ENCODE measurements around the gene MATN3. TPM values are rescaled to one million over a fixed set of nuclear protein-coding genes. Genes with fewer than 3 reads are reported as not detected.
A peak's percentile ranks its signal among the peaks of the same experiment; 100 is the strongest.

MATN3 gene
- total RNA-seq, 1 donor from 2014 or later: 8.9 TPM

DNA sequence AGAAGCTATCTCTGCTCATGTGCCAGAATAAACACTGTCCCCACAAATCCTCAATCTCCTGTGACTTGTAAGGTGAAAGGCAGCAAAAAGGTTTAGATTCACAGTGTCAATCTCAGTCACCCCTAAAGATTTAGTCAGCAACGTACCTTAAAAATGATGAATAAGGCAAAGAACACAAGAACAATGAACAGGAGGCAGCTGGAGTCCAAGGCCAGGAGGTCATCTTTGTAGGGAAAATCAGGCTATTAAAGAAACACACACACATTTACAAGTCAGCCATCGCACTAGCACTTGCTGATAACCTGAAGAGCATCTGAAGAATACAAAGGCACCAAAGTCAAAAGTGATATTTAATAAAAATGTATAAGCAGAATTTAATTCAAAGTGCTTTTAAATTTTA lies 22.4 kb upstream of the MATN3 start:
- no peak for DNase-seq (ENCODE audit: low spot score)
- H3K9me3 Mint-ChIP-seq (ENCODE audit: unreplicated experiment): no peaks in the 10 kb centered on the region
- TF ChIP-seq, protein P1, sequence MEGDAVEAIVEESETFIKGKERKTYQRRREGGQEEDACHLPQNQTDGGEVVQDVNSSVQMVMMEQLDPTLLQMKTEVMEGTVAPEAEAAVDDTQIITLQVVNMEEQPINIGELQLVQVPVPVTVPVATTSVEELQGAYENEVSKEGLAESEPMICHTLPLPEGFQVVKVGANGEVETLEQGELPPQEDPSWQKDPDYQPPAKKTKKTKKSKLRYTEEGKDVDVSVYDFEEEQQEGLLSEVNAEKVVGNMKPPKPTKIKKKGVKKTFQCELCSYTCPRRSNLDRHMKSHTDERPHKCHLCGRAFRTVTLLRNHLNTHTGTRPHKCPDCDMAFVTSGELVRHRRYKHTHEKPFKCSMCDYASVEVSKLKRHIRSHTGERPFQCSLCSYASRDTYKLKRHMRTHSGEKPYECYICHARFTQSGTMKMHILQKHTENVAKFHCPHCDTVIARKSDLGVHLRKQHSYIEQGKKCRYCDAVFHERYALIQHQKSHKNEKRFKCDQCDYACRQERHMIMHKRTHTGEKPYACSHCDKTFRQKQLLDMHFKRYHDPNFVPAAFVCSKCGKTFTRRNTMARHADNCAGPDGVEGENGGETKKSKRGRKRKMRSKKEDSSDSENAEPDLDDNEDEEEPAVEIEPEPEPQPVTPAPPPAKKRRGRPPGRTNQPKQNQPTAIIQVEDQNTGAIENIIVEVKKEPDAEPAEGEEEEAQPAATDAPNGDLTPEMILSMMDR (IDR thresholded peaks at IDR 0.05; ENCODE audit: unreplicated experiment): no peak
- H3K27me3 Mint-ChIP-seq (ENCODE audit: unreplicated experiment): no peaks in the 10 kb centered on the region
- no peak overlapping the region for H3K4me3 Mint-ChIP-seq (ENCODE audit: unreplicated experiment)
- H3K4me1 Mint-ChIP-seq (ENCODE audit: unreplicated experiment): peaks cover 17% of the 10 kb centered on the region
- peaks cover 62% of the 10 kb centered on the region for H3K36me3 Mint-ChIP-seq (ENCODE audit: low read depth, unreplicated experiment)
- peak overlapping the region; percentile 68 for H3K27ac Mint-ChIP-seq (ENCODE audit: unreplicated experiment)

DNA sequence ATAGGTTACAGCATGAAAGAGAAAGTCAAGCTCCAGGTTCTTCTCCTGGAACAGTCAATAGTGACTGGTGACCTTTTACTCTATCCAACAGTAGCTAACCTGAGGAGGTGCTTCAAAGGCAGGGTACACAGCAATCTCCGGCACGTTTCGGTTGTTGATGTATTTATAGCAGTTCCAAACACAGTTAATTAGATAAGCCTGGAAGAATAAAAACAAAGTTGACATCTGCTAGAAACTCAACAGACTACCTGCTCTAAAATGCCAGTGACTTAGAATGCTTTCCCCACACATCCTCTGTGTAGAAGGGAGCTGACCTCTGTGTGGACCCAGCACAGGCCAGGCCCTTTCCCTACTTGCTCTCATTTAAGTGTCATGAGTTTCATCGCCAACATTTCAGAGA lies 21.8 kb upstream of the MATN3 start:
- Mint-ChIP-seq H3K27ac (ENCODE audit: unreplicated experiment) (no peak overlapping the region), H3K4me1 (ENCODE audit: unreplicated experiment) (peaks cover 17% of the 10 kb centered on the region), H3K36me3 (ENCODE audit: low read depth, unreplicated experiment) (peaks cover 68% of the 10 kb centered on the region), H3K27me3 (ENCODE audit: unreplicated experiment) (no peaks in the 10 kb centered on the region), H3K9me3 (ENCODE audit: unreplicated experiment) (no peaks in the 10 kb centered on the region), H3K4me3 (ENCODE audit: unreplicated experiment) (no peak overlapping the region)
- TF ChIP-seq, protein P1 (IDR thresholded peaks at IDR 0.05; ENCODE audit: unreplicated experiment): no peak
- no peak for DNase-seq (ENCODE audit: low spot score)

DNA sequence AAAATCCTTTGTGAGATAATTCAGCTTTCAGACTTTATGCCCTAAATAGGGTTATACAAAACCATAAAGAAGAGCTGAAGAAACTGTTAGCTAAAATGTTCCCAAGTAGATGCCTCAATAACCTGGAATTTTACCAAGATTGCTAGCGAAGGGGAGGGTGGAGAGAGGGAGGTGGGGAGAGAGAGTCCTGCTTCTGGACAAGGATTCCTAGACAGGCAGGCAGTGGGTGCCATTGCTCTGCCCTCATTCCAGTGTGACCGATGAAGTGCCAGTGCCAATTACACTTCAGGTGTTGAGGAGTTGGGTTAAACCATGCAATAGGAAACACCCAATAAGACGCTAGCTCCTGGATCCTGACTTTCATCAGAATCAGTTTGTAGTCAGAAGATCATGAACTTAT lies 20.9 kb upstream of the MATN3 start:
- DNase-seq (ENCODE audit: low spot score): no peak
- TF ChIP-seq, protein P1 (IDR thresholded peaks at IDR 0.05; ENCODE audit: unreplicated experiment): no peak
- Mint-ChIP-seq H3K27me3 (ENCODE audit: unreplicated experiment) (no peaks in the 10 kb centered on the region), H3K9me3 (ENCODE audit: unreplicated experiment) (no peaks in the 10 kb centered on the region), H3K4me1 (ENCODE audit: unreplicated experiment) (peaks cover 17% of the 10 kb centered on the region), H3K27ac (ENCODE audit: unreplicated experiment) (no peak overlapping the region), H3K36me3 (ENCODE audit: low read depth, unreplicated experiment) (peaks cover 77% of the 10 kb centered on the region), H3K4me3 (ENCODE audit: unreplicated experiment) (no peak overlapping the region)

DNA sequence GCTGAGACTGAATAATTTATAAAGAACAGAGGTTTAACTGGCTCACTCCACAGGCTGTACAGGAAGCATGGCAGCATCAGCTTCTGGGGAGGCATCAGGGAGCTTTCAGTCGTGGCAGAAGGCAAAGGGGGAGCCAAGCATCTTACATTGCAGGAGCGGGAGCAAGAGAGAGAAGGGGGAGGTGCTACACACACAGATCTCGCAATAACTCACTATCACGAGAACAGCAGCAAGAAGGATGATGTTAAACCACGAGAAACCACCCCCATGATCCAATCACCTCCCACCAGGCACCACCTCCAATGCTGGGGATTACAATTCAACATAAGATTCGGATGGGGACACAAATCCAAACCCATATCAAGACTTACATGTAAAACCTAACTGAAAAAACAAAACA lies 17.8 kb upstream of the MATN3 start:
- no peak for DNase-seq (ENCODE audit: low spot score)
- Mint-ChIP-seq H3K9me3 (ENCODE audit: unreplicated experiment) (no peaks in the 10 kb centered on the region), H3K36me3 (ENCODE audit: low read depth, unreplicated experiment) (peaks cover 60% of the 10 kb centered on the region), H3K4me3 (ENCODE audit: unreplicated experiment) (peak overlapping the region; percentile 54), H3K4me1 (ENCODE audit: unreplicated experiment) (no peaks in the 10 kb centered on the region), H3K27me3 (ENCODE audit: unreplicated experiment) (no peaks in the 10 kb centered on the region), H3K27ac (ENCODE audit: unreplicated experiment) (no peak overlapping the region)
- TF ChIP-seq, protein P1 (IDR thresholded peaks at IDR 0.05; ENCODE audit: unreplicated experiment): no peak

GRCh38 chr2:20027705-20028434 lies 15.4 kb upstream of the MATN3 start:
- Mint-ChIP-seq H3K27ac (ENCODE audit: unreplicated experiment) (no peak overlapping the region), H3K27me3 (ENCODE audit: unreplicated experiment) (no peaks in the 10 kb centered on the region), H3K36me3 (ENCODE audit: low read depth, unreplicated experiment) (peaks cover 45% of the 10 kb centered on the region), H3K4me1 (ENCODE audit: unreplicated experiment) (peaks cover under 1% of the 10 kb centered on the region), H3K4me3 (ENCODE audit: unreplicated experiment) (no peak overlapping the region), H3K9me3 (ENCODE audit: unreplicated experiment) (no peaks in the 10 kb centered on the region)
- TF ChIP-seq, protein P1 (IDR thresholded peaks at IDR 0.05; ENCODE audit: unreplicated experiment): no peak
- DNase-seq (ENCODE audit: low spot score): no peak
